ENCODE data around the gene ATG7. TPM values are rescaled to one million over a fixed set of nuclear protein-coding genes. Genes with fewer than 3 reads are reported as not detected.
"Not testable (repeated sequence)": the region's sequence is repeated elsewhere in the genome, so short reads cannot be mapped to it uniquely, and the experiment has no call there.

ATG7 gene
- total RNA-seq, 4 donors from 2014 or later, result 49.4 to 145 (median 82.1) TPM

DNA sequence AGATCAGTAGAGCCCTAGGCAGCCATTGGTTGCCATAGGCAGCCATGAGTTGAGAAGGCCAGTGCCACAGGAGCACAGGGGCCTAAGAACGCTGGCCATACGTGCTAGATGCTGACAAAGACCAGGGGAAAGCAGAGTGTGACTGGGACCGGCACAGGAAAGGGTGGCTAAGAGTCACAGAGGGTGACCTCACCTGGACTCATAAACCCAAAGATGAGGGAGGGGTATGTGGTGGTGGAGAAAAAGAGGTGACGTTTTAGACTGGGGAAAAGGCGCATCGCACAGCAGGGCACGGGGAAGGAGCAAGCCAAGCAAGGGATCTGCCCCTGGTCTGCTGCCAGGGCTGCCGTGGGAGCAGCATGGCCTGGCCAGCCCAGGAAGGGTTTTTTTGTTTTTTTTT, 249.0 kb downstream of the ATG7 start:
- H3K27me3 ChIP-seq, result no peaks in the 10 kb centered on the region
- no peaks in the 10 kb centered on the region for H3K36me3 ChIP-seq
- peaks cover 14% of the 10 kb centered on the region for H3K4me1 ChIP-seq
- H3K4me3 ChIP-seq, result no peak overlapping the region
- 93% methylated on average over 8 of the region's 8 CpGs for WGBS
- no peak for DNase-seq (ENCODE audit: low spot score in 2 of 2)
- H3K27ac ChIP-seq, result no peak overlapping the region
- TF ChIP-seq POLR2A (IDR thresholded peaks at IDR 0.05) (no peak), POLR2AphosphoS5 (IDR thresholded peaks at IDR 0.05) (no peak), EP300 (IDR thresholded peaks at IDR 0.05) (no peak)
- TF ChIP-seq, protein P1, sequence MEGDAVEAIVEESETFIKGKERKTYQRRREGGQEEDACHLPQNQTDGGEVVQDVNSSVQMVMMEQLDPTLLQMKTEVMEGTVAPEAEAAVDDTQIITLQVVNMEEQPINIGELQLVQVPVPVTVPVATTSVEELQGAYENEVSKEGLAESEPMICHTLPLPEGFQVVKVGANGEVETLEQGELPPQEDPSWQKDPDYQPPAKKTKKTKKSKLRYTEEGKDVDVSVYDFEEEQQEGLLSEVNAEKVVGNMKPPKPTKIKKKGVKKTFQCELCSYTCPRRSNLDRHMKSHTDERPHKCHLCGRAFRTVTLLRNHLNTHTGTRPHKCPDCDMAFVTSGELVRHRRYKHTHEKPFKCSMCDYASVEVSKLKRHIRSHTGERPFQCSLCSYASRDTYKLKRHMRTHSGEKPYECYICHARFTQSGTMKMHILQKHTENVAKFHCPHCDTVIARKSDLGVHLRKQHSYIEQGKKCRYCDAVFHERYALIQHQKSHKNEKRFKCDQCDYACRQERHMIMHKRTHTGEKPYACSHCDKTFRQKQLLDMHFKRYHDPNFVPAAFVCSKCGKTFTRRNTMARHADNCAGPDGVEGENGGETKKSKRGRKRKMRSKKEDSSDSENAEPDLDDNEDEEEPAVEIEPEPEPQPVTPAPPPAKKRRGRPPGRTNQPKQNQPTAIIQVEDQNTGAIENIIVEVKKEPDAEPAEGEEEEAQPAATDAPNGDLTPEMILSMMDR (IDR thresholded peaks at IDR 0.05), result no peak
- H3K9me3 ChIP-seq, result no peaks in the 10 kb centered on the region

DNA sequence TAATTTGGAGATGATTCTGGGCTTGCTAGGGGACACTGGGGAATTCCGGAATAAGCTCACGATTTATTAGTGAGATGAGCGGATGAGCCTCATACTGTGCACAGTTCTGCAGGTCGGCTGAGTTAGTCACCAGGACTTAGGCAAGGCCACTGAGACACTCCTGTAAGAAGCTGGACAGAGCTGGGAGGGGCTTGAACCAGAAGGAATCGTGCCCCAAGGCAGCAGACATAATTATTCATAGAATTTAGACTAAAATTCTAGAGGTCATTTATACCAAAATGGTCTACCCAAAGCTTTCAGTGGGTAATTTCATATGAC, 250.2 kb downstream of the ATG7 start:
- WGBS, result 94% methylated on average over 5 of the region's 5 CpGs
- Histone ChIP-seq H3K4me1 (peaks cover 14% of the 10 kb centered on the region), H3K4me3 (no peak overlapping the region), H3K36me3 (no peaks in the 10 kb centered on the region), H3K27me3 (no peaks in the 10 kb centered on the region), H3K9me3 (no peaks in the 10 kb centered on the region), H3K27ac (no peak overlapping the region)
- DNase-seq (ENCODE audit: low spot score in 2 of 2), result no peak
- TF ChIP-seq, protein P1 (IDR thresholded peaks at IDR 0.05), result no peak
- TF ChIP-seq POLR2AphosphoS5 (IDR thresholded peaks at IDR 0.05), result no peak
- no peak for TF ChIP-seq POLR2A (IDR thresholded peaks at IDR 0.05)
- TF ChIP-seq EP300 (IDR thresholded peaks at IDR 0.05), result no peak

DNA sequence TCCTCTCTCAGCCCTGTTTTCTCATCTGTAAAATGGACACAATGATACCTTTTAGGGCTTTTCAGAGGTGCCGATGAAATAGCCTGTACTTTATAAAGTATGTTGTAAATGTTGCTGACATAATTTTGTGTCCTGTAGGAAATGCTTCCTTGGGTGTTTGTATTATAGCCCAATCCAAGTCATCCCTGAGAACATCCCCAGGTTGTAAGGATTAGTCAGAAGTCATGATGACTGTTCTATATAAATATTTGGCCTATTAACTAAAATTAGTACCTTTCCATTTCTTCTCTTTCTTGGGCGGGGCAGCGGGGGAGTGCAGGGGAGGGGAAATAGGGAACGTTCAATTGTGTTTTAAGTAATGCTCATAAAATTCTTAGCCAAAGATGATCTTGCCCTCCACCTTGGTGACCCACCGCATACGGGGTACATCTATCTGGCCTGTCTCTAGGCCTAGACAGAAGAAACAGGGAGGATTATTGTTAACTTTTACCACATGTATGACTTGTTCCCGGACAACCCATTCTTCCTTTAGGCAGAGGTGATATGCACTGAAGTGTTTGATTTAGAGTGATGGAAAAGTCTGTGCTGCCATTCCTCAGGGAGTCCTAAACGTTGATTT, 250.9 kb downstream of the ATG7 start:
- H3K4me1 ChIP-seq, result peaks cover 14% of the 10 kb centered on the region
- no peak overlapping the region for H3K4me3 ChIP-seq
- DNase-seq (ENCODE audit: low spot score in 2 of 2), result no peak
- peak overlapping the region; percentile 51 for H3K27ac ChIP-seq
- no peaks in the 10 kb centered on the region for H3K9me3 ChIP-seq
- H3K27me3 ChIP-seq, result no peaks in the 10 kb centered on the region
- TF ChIP-seq, protein P1 (IDR thresholded peaks at IDR 0.05), result no peak
- TF ChIP-seq EP300 (IDR thresholded peaks at IDR 0.05), result no peak
- no peak for TF ChIP-seq POLR2A (IDR thresholded peaks at IDR 0.05)
- no peak for TF ChIP-seq POLR2AphosphoS5 (IDR thresholded peaks at IDR 0.05)
- WGBS, result 53% methylated on average over 8 of the region's 8 CpGs
- no peaks in the 10 kb centered on the region for H3K36me3 ChIP-seq

DNA sequence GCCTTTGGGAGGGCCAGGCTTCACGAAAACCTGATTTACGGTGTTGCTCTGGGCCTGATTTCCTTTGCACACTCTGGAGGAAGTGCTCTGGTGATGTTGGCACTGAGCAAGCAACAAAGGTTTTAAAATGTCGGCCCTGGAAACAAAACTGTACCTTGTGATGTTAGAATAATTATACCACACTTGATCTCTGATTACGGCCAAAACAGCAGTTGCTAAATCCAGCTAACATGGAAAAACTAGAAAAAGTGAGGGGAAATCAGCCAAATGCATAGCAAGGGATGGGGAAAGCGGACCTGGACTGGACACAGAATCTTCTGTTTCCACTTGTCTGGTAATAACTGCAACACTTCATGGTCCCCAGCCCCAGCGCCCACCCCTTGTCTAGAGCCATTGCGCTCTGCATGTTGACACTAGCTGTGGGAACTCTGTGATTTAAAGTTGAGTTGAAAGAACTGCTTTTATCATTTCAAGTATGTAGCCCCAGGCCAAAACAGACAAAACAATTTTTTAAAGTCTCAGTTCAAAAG, 251.4 kb downstream of the ATG7 start:
- H3K4me3 ChIP-seq, result no peak overlapping the region
- peaks cover 14% of the 10 kb centered on the region for H3K4me1 ChIP-seq
- TF ChIP-seq, protein P1 (IDR thresholded peaks at IDR 0.05), result no peak
- TF ChIP-seq EP300 (IDR thresholded peaks at IDR 0.05) (no peak), POLR2A (IDR thresholded peaks at IDR 0.05) (no peak), POLR2AphosphoS5 (IDR thresholded peaks at IDR 0.05) (no peak)
- DNase-seq (ENCODE audit: low spot score in 2 of 2), result peak in 1 of 2 donors; percentile 58
- H3K27ac ChIP-seq, result peak overlapping the region; percentile 51
- no peaks in the 10 kb centered on the region for H3K27me3 ChIP-seq
- H3K36me3 ChIP-seq, result no peaks in the 10 kb centered on the region
- H3K9me3 ChIP-seq, result no peaks in the 10 kb centered on the region
- WGBS, result 47% methylated on average over 7 of the region's 7 CpGs

DNA sequence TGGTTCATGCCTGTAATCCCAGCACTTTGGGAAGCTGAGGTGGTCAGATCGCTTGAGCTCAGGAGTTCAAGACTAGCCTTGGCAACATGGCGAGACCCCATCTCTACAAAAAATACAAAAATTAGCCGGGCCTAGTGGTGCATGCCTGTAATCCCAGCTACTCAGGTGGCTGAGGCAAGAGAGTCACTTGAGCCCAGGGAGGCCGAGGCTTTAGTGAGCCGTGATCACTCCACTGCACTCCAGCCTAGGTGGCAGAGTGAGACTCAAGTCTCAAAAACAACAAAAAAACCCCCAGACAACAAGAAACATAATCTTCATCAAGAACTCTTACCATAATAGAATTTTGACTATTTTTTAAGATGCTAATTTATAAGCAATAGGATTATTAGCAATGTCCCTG, 253.9 kb downstream of the ATG7 start:
- DNase-seq (ENCODE audit: low spot score in 2 of 2); H3K36me3 ChIP-seq; H3K27me3 ChIP-seq; H3K27ac ChIP-seq; H3K9me3 ChIP-seq; H3K4me3 ChIP-seq: not testable (repeated sequence)
- peaks cover 30% of the 10 kb centered on the region for H3K4me1 ChIP-seq
- WGBS, result 98% methylated on average over 5 of the region's 5 CpGs

DNA sequence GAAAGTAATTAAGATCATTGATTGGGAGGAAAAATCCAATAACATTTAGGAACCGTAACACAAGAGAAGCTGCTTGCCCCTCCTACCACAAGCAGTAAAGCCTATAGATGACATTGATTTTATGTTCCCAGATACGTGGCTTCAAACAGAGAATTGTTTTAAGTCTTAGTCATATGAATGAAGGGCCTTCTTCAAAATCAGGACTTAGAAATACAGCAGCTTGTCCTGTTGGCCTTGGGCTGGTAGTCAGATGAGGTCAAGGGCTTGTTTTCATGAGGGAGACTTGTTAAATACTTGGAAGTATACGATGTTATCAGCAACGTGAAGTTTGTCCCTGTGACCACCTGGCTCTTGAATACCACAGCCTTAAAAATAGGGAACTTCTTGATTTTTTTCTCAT, 257.1 kb downstream of the ATG7 start:
- H3K4me1 ChIP-seq, result peaks cover 28% of the 10 kb centered on the region
- TF ChIP-seq, protein P1 (IDR thresholded peaks at IDR 0.05), result no peak
- TF ChIP-seq POLR2A (IDR thresholded peaks at IDR 0.05) (no peak), EP300 (IDR thresholded peaks at IDR 0.05) (no peak), POLR2AphosphoS5 (IDR thresholded peaks at IDR 0.05) (no peak)
- 75% methylated on average over 4 of the region's 4 CpGs for WGBS
- H3K36me3 ChIP-seq, result no peaks in the 10 kb centered on the region
- H3K27me3 ChIP-seq, result no peaks in the 10 kb centered on the region
- no peak for DNase-seq (ENCODE audit: low spot score in 2 of 2)
- H3K9me3 ChIP-seq, result no peaks in the 10 kb centered on the region
- H3K27ac ChIP-seq, result peak overlapping the region; percentile 19
- no peak overlapping the region for H3K4me3 ChIP-seq
